ENCODE data around the gene FYCO1.

Gene FYCO1

DNA sequence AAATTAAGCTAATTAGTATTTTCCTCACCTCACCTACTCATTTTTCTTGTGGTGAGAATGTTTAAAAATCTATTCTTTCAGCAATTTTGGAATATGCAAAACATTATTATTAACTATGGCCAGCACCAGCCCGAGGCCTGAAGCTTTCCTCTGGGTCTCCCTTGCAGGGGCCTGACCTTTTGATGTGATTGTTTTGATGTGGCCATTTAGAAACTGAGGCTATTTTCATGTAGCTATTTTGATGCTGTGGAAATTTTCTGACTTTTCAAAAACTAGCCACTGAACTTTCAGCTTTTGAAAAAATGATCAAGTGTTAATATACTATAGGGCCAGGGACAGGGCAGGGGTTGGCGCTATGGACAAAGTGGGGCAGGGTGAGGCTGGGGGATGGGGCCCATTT, 117.5 kb downstream of the FYCO1 start:
- Histone ChIP-seq H2AFZ (ENCODE audit: low read depth, low read length) (no peak overlapping the region), H3K4me3 (ENCODE audit: low read depth in 1 of 2, low read length in 2 of 2) (no peak overlapping the region), H3K9me3 (ENCODE audit: insufficient read depth, low read length, severe bottlenecking) (no peaks in the 10 kb centered on the region), H3K27me3 (ENCODE audit: insufficient read depth, low read length, poor library complexity) (no peaks in the 10 kb centered on the region), H3K27ac (ENCODE audit: low read length) (peak overlapping the region; percentile 73), H3K4me2 (ENCODE audit: insufficient read depth, low read length) (no peak overlapping the region), H3K4me1 (ENCODE audit: insufficient read depth, low read length) (peaks cover 100% of the 10 kb centered on the region), H4K20me1 (ENCODE audit: insufficient read depth, low read length) (peaks cover 62% of the 10 kb centered on the region), H3K36me3 (ENCODE audit: insufficient read depth, low read length) (peaks cover 71% of the 10 kb centered on the region), H3K9ac (ENCODE audit: low read depth, low read length) (no peak overlapping the region), H3K79me2 (ENCODE audit: insufficient read depth, low read length) (peaks cover 100% of the 10 kb centered on the region)
- DNase-seq = no peak
- ATAC-seq (ENCODE audit: insufficient read depth, low read depth) = no peak
- TF ChIP-seq, protein P1, sequence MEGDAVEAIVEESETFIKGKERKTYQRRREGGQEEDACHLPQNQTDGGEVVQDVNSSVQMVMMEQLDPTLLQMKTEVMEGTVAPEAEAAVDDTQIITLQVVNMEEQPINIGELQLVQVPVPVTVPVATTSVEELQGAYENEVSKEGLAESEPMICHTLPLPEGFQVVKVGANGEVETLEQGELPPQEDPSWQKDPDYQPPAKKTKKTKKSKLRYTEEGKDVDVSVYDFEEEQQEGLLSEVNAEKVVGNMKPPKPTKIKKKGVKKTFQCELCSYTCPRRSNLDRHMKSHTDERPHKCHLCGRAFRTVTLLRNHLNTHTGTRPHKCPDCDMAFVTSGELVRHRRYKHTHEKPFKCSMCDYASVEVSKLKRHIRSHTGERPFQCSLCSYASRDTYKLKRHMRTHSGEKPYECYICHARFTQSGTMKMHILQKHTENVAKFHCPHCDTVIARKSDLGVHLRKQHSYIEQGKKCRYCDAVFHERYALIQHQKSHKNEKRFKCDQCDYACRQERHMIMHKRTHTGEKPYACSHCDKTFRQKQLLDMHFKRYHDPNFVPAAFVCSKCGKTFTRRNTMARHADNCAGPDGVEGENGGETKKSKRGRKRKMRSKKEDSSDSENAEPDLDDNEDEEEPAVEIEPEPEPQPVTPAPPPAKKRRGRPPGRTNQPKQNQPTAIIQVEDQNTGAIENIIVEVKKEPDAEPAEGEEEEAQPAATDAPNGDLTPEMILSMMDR (IDR thresholded peaks at IDR 0.05; ENCODE audit: borderline replicate concordance, extremely low read depth, low read length, poor library complexity, severe bottlenecking) = no peak
- no peak for TF ChIP-seq EZH2 (IDR thresholded peaks at IDR 0.05; ENCODE audit: borderline replicate concordance, low read depth, low read length, severe bottlenecking)

DNA sequence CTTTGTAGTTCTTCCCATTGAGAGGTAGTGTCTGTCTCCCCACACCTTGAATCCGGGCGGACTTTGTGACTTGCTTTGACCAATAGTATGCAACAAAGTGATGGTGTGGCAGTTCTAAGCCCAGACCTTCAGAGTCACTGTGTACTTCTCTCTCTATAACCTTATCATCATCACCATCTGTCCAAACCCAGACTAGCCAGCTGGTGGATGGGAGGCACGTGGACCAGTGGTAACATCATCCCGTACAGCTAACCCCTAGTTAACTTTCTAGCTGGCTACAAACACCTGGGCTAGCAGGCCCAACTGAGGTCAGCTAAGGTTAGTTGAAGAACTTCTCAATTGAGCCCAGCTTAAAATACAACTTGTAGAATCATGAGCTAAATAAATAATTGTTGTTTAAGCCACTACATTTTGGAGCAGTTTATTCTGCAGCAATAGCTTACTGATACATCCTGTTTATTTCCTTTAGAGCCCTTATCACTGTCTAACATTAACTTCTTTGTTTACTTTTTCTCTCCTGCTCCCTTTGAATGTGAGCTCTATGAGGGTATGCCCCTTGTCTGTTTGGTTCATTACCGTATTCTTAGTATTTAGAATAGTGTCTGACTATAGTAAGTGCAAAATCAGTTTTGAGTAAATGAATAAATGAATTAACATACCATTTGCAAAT, 120.8 kb downstream of the FYCO1 start:
- H4K20me1 ChIP-seq (ENCODE audit: insufficient read depth, low read length) = peaks cover 39% of the 10 kb centered on the region
- no peaks in the 10 kb centered on the region for H3K9me3 ChIP-seq (ENCODE audit: insufficient read depth, low read length, severe bottlenecking)
- peak overlapping the region; percentile 52 for H3K9ac ChIP-seq (ENCODE audit: low read depth, low read length)
- H2AFZ ChIP-seq (ENCODE audit: low read depth, low read length) = no peak overlapping the region
- H3K4me1 ChIP-seq (ENCODE audit: insufficient read depth, low read length) = peaks cover 100% of the 10 kb centered on the region
- DNase-seq (no peak), ATAC-seq (ENCODE audit: insufficient read depth, low read depth) (no peak)
- peaks cover 42% of the 10 kb centered on the region for H3K36me3 ChIP-seq (ENCODE audit: insufficient read depth, low read length)
- H3K27ac ChIP-seq (ENCODE audit: low read length) = peak overlapping the region; percentile 89
- no peaks in the 10 kb centered on the region for H3K27me3 ChIP-seq (ENCODE audit: insufficient read depth, low read length, poor library complexity)
- H3K79me2 ChIP-seq (ENCODE audit: insufficient read depth, low read length) = peaks cover 95% of the 10 kb centered on the region
- H3K4me2 ChIP-seq (ENCODE audit: insufficient read depth, low read length) = peak overlapping the region; percentile 54
- H3K4me3 ChIP-seq (ENCODE audit: low read depth in 1 of 2, low read length in 2 of 2) = peak overlapping the region in 1 of 2 experiments; percentile 40; a peak in 2 of 4 replicates
- TF ChIP-seq EZH2 (IDR thresholded peaks at IDR 0.05; ENCODE audit: borderline replicate concordance, low read depth, low read length, severe bottlenecking) = no peak

DNA sequence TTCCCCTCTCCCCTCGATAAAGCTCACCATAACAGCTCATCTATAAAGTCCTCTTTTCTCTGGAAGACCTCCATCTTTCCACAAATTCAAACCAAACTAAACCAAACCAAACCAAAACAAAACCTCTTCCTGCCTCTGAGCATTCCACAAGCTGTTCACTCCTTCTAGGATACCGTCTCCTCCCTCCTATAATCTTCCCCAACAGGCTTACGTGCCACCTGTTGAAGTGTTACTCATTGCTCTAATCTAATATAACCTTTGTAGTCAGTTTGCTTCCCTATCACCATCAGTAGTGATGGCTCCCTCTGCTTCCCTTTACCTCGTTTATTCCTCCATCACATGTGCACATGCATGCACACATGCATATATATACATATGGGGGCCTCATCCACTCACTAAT, 122.0 kb downstream of the FYCO1 start:
- peak overlapping the region; percentile 89 for H3K27ac ChIP-seq (ENCODE audit: low read length)
- H3K9me3 ChIP-seq (ENCODE audit: insufficient read depth, low read length, severe bottlenecking) = no peaks in the 10 kb centered on the region
- no peak for ATAC-seq (ENCODE audit: insufficient read depth, low read depth)
- H3K36me3 ChIP-seq (ENCODE audit: insufficient read depth, low read length) = peaks cover 43% of the 10 kb centered on the region
- peak overlapping the region in 1 of 2 experiments; percentile 10; a peak in 1 of 4 replicates for H3K4me3 ChIP-seq (ENCODE audit: low read depth in 1 of 2, low read length in 2 of 2)
- H3K4me1 ChIP-seq (ENCODE audit: insufficient read depth, low read length) = peaks cover 100% of the 10 kb centered on the region
- no peak for TF ChIP-seq EZH2 (IDR thresholded peaks at IDR 0.05; ENCODE audit: borderline replicate concordance, low read depth, low read length, severe bottlenecking)
- TF ChIP-seq, protein P1 (IDR thresholded peaks at IDR 0.05; ENCODE audit: borderline replicate concordance, extremely low read depth, low read length, poor library complexity, severe bottlenecking) = no peak
- no peak overlapping the region for H2AFZ ChIP-seq (ENCODE audit: low read depth, low read length)
- peaks cover 39% of the 10 kb centered on the region; the same call in 1 of the 2 replicates for H4K20me1 ChIP-seq (ENCODE audit: insufficient read depth, low read length)
- peak overlapping the region; percentile 52 for H3K9ac ChIP-seq (ENCODE audit: low read depth, low read length)
- H3K27me3 ChIP-seq (ENCODE audit: insufficient read depth, low read length, poor library complexity) = no peaks in the 10 kb centered on the region
- no peak for DNase-seq
- H3K4me2 ChIP-seq (ENCODE audit: insufficient read depth, low read length) = peak overlapping the region; percentile 54
- H3K79me2 ChIP-seq (ENCODE audit: insufficient read depth, low read length) = peaks cover 95% of the 10 kb centered on the region

DNA sequence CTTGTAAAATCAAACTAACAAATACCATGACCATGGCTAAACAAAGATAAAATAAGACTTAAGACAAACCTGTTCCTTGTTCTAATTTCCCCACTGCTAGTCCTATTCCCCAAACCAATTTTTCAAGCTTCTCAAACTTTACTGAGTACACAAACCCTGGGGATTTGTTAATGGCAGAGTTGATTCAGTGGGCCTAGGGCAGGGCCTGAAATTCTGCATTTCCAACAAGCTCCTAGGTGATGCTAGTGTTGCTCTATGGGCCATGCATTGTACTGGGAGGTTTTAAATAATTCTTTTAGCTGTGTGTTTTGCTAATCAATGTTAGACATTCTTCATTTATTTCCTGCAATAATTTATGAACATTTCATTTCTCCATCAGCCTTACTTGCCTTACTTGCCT, 122.6 kb downstream of the FYCO1 start:
- peak overlapping the region; percentile 52 for H3K9ac ChIP-seq (ENCODE audit: low read depth, low read length)
- DNase-seq = no peak
- peak overlapping the region; percentile 54 for H3K4me2 ChIP-seq (ENCODE audit: insufficient read depth, low read length)
- peaks cover 95% of the 10 kb centered on the region for H3K79me2 ChIP-seq (ENCODE audit: insufficient read depth, low read length)
- peak overlapping the region; percentile 89 for H3K27ac ChIP-seq (ENCODE audit: low read length)
- ATAC-seq (ENCODE audit: insufficient read depth, low read depth) = no peak
- peaks cover 100% of the 10 kb centered on the region for H3K4me1 ChIP-seq (ENCODE audit: insufficient read depth, low read length)
- H4K20me1 ChIP-seq (ENCODE audit: insufficient read depth, low read length) = peaks cover 38% of the 10 kb centered on the region; the same call in 1 of the 2 replicates
- no peaks in the 10 kb centered on the region for H3K27me3 ChIP-seq (ENCODE audit: insufficient read depth, low read length, poor library complexity)
- no peaks in the 10 kb centered on the region for H3K9me3 ChIP-seq (ENCODE audit: insufficient read depth, low read length, severe bottlenecking)
- H3K4me3 ChIP-seq (ENCODE audit: low read depth in 1 of 2, low read length in 2 of 2) = peak overlapping the region in 1 of 2 experiments; percentile 35; a peak in 2 of 4 replicates
- no peak for TF ChIP-seq EZH2 (IDR thresholded peaks at IDR 0.05; ENCODE audit: borderline replicate concordance, low read depth, low read length, severe bottlenecking)
- TF ChIP-seq, protein P1 (IDR thresholded peaks at IDR 0.05; ENCODE audit: borderline replicate concordance, extremely low read depth, low read length, poor library complexity, severe bottlenecking) = no peak
- peaks cover 42% of the 10 kb centered on the region for H3K36me3 ChIP-seq (ENCODE audit: insufficient read depth, low read length)
- no peak overlapping the region for H2AFZ ChIP-seq (ENCODE audit: low read depth, low read length)

Measured in DND-41 (cell line).